COLO668 (cell line): ENCODE data around the gene FBXW10.
"Not testable (repeated sequence)": the region's sequence is repeated elsewhere in the genome, so short reads cannot be mapped to it uniquely, and the experiment has no call there.

Experiments
- DNase-seq: peaks from one replicate; lab custom pipeline; 2025; ENCODE audit not compliant: unreplicated experiment; lab: John Stamatoyannopoulos, UW

The FBXW10 gene, protein sequence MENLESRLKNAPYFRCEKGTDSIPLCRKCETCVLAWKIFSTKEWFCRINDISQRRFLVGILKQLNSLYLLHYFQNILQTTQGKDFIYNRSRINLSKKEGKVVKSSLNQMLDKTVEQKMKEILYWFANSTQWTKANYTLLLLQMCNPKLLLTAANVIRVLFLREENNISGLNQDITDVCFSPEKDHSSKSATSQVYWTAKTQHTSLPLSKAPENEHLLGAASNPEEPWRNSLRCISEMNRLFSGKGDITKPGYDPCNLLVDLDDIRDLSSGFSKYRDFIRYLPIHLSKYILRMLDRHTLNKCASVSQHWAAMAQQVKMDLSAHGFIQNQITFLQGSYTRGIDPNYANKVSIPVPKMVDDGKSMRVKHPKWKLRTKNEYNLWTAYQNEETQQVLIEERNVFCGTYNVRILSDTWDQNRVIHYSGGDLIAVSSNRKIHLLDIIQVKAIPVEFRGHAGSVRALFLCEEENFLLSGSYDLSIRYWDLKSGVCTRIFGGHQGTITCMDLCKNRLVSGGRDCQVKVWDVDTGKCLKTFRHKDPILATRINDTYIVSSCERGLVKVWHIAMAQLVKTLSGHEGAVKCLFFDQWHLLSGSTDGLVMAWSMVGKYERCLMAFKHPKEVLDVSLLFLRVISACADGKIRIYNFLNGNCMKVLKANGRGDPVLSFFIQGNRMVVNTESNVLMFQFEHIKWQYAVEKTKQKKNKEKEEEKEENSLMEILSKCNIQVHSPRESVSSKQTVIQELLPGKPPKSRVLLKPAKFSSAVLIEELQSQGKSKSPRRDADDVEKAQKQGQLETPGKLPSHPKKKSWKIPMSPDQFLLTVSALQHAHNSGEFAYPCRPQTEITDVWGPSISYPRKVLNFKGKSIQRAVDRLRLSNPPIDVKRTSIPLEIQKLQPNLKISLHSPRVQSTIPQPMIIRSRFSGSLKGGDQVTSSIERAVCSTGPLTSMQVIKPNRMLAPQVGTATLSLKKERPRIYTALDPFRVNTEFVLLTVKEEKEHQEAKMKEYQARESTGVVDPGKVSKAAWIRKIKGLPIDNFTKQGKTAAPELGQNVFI

DNA sequence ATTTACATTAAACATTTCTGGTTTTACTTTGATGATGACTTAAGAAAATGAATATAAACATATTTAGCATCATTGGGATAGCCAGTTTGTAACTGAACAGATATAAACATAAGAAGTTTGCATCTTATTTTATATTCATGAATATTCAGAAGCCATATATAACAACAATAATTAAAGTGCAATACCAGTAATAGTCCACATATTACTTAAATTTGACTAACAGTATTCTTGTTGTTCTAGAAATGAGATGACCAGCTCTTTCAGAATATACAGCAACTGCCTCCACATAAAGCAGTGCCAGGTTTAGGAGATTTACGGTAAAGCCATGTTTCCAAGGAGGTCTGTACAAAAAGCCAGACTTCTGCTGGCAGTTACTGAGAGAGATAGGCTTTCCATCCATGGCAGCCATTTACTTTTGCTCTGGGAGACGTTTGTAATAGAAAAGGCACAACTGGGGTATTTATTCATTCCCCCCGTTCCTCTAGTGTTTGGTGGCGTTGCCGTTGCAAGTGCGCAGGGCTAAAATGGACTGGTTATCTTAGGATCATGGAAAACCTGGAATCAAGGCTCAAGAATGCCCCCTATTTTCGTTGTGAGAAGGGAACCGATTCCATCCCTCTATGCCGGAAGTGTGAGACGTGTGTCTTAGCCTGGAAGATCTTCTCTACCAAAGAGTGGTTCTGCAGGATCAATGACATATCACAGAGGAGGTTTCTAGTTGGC, at the start of gene FBXW10:
Gene FBXW10 (plus strand): TSS at position 356 of the 723 bp plus-strand sequence. CDS start 191 bp downstream, at position 547.
- not testable (repeated sequence) for DNase-seq

DNA sequence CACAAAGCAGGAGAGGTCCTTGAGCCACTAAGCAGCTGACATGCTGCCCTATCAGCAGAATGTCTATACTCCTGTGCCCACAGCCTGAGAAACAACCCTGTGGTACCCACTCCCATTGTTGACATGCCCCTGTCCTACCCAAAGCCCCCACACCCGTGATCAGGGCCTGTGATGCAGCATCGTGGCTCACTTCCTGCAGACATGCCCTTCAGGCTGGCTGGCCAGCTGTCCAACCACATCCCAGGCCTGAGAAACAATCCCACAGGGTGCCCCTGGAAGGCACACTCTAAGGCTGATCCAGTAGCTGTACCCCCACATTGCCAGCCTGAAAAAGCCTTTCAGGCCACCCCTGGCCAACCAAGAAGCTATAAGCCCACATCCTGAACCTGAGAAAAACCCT, 48.7 kb upstream of the FBXW10 start:
- not testable (repeated sequence) for DNase-seq

DNA sequence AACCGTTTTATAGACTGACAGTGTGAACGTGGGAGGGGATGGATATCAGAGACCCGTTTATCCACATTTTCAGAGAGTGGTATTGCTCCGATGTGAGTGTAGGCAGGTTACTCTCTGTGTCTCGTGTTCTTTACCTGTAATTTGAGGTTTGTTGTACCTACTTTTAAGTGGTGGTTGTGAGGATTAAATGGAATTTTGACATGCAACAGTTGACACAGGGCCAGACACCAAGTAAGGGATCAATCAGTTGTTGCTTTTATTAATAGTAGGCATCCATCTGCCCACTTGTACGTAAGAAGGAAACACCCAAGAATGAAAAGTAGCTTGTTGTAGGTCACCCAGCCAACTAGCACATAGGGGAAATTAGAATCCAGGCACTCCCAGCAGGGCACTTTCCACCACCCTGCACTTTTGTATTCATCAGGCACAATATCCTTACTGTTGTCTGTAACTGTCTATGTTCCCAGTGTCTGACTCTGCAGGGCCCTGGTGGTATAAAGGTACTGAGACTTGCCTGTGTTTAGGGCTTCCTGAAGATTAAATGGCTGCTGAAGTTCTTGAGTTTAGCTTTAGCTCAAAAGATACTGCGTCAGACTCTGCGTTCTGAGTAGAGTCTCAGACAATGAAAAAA, 45.3 kb upstream of the FBXW10 start:
- not testable (repeated sequence) for DNase-seq

DNA sequence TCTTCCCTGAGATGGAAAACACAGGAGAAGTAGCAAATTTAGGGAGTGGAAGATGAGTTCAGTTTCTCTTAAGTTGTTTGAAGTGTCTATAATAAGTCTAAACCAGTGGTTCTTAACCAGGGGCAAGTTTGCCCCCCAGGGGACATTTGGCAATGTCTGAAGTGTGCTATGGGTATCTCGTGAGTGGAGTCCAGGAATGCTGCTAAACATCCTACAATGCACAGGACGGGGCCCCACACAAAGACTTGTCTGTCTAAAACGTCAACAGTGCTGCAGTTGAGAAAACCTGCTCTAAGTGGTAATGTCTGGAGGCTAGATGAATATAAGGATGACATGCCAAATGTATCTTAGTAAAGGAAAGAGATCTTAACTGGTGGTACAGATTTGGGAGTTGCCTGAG, 37.9 kb upstream of the FBXW10 start:
- DNase-seq, result not testable (repeated sequence)

DNA sequence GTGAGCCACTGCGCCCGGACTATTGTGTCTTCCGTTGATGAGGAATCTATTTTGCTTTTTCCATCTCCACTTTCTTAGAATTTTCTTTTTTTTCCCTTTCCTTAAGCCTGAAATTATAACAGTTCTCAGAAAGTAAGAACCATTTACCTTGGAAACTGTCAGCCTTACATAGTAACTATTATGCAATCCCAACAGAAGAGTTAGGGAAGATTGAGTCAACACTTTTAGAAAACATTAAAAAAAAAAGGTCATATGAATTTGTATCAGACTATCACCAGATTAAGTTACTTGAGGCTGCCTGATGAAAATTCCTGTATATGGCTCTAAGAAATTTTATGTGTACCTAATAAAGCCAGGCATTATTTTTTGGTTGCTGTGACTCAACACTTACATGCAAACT, 35.6 kb upstream of the FBXW10 start:
- not testable (repeated sequence) for DNase-seq

DNA sequence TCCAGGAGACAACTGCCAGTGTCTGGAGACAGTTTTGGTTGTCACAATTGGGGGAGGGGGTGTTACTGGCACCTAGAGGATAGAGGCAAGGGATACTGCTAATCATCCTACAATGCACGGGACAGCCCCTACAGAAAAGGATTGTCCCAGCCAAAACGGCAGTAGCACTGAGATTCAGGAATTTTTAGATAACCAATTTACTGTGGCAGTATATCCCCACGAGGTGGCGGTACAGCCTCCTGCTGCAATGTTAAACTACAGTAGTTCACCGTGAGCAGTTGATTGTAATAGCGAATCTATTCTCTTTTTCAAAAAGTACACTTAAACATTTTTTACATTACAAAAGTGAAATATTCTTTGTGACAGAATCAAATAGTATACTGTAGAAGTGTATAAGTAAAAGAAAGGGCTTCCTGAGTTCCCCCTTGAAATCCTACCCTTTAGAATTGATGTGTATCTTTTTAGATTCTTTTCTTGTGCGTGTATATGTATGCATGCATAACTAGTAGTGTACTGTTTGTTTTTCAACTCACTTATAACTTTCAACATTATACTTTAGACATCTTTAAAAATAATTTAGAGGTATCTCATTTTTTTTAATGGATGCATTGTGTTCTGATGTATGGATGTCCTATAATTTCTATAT, 31.4 kb upstream of the FBXW10 start:
- DNase-seq, result peak; percentile 40

DNA sequence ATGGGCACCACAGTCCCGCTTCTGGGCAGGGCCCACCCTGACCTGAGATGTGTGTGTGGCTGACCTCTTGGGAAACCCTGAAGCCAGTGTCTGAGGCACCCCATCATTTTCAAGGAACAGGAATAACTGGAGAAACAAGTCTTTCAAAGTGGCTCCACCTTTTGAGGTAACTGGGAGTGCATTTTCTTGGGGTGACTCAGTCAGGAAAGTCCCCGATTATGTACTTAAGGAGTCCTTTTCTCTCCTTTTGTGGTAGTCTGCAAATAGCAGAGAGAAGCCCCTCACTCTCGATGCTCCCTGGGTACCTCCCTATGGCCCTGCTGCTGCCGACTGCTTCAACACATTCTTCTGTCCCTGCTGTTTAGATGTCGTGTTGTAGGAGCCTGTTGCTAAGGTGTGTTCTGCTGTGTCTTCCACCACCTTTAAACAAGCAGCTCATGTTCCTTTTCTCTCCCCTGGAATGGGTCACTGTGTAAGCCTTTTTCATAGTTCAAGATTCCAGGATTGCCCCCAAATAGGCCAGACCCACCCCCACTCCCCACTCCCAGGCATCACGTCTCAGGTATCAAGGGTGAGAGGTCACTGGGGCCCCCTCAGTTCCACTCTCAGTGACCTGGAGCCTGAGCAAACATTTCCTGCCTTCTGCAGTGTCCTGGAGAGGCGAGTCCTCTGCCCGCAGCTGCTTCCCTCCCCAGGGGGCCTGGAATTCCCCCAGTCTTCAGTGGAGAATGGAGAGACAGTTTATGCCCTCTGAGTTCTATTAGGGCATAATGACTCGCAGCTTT, 25.0 kb upstream of the FBXW10 start:
- DNase-seq, result peak; percentile 60

DNA sequence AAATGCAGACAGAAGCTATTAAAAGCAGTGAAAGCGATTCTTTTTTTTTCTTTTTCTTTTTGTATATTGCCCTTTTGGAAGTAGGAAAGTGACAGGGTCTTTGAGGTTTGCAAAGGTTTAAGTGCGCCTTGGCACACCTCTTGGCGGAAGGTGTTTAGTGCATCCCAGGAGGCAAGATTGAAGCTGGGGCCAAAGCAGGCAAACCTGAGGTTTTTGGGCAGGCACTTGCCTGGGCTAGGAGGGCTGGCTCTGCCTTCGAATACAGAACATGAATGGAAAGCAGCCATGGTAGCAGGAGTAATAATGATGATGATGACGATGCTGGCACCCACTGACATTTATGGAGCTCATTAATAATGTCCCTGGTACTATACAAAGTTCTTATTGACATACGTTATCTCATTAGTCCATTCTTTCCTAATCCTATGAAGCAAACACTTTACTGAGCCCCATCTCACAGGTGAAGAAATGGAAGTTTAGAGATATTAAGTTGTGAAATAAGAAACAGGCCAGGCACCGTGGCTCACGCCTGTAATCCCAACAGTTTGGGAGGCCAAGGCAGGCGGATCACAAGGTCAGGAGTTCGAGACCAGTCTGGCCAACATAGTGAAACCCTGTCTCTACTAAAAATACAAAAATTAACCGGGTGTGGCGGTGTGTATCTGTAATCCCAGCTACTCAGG, 24.3 kb upstream of the FBXW10 start:
- not testable (repeated sequence) for DNase-seq

DNA sequence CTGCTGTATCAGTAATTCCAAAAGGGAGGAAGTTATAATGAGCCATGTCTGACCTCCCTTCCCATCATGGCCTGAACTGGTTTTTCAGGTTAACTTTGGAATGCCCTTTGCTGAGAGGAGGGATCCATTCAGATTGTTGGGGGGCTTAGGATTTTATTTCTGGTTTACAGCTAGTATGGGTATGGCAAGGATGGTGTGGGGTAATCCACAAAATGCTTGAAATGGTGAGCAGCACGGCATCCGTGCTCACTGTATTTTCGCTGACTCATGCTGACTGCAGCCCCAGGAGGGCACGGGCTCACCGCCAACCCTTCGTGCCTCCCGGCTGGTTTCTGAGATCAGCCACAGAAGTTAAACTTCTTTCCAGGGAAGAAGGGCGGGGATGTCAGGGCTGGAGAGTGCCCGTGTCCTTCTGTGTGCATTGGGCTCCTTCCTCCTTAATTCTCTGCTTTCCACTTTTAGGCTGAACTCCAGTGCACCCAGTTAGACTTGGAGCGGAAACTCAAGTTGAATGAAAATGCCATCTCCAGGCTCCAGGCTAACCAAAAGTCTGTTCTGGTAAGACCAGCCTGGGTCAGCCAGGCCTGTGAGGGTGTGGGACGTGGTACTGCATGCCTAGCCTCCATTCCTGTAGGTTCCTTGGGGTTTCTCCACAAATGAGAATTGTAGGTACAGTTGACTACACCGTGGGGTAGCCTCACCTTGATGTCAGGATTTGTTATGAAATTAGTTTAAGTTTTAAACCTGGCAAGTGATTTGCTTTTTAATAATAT, 21.9 kb upstream of the FBXW10 start:
- not testable (repeated sequence) for DNase-seq

DNA sequence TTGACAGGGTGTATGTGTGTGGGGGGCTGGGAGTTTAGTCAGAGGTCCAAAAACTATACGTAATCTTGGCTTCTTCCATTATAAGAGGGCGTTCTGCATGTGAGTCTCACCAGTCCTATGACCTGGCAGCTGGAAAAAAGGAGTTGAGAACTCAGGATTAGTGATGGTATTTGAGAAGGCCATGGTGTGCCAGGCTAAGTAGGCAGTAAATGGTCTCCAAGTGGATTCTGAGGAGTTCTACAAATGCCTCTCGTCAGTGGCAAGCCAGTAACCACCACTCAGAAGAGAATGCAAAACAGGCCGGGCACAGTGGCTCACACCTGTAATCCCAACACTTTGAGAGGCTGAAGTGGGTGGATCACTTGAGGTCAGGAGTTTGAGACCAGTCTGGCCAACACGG, 21.2 kb upstream of the FBXW10 start:
- DNase-seq, result not testable (repeated sequence)

DNA sequence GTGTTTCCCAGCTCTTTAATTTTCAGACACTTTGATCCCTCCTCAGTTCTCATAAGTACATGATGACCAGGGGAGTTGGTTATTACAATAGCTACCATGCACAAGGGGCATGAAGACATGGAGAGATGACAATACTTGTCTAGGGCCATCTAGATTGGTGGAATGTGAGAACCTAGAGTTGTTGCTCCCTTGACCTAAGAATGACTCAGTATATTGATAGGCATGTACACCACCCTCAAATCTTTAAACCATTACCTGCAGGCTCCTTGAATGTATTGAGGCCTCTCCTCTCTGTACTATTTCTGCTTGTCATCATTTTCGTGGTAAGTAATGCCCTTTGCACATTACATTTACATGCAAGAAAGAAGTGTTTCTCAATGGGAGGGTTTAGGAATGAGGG, 20.3 kb upstream of the FBXW10 start:
- not testable (repeated sequence) for DNase-seq

DNA sequence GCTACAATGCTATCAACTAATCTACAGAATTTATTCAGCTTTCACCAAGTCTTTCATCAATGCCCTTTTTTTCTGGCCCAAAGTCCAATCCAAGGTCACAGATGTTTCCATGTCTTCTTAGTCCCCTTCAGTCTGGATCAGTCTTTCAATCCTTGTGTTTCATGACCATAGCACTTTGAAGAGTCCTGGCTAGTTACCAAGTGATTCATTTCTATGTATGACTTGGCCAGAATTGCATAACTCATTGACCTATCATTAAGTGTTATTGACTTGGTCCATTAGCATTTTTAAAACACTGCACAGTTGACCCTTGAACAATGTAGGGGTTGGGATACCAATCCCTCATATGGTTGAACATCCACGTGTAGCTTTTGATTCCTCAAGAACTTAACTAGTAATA, 11.4 kb upstream of the FBXW10 start:
- DNase-seq, result not testable (repeated sequence)

DNA sequence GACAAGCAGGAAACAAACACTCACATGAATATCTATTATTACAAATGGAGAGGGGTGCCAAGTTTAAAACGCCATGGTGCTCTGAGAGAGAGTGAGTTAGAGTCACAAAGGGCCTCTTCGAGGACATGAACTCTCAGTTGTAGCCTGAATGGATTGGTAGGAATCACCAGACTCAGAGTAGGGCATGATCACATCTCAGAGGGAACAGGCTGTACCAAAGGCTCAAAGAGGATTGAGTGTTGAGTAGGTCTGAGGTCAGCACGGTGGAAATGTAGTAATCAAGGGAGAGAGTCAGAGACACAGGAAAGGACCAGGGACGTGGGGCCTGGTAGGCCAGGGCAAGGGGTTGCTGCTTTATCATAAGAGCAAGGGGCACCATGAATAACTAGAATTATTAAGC, 10.5 kb upstream of the FBXW10 start:
- DNase-seq, result not testable (repeated sequence)

DNA sequence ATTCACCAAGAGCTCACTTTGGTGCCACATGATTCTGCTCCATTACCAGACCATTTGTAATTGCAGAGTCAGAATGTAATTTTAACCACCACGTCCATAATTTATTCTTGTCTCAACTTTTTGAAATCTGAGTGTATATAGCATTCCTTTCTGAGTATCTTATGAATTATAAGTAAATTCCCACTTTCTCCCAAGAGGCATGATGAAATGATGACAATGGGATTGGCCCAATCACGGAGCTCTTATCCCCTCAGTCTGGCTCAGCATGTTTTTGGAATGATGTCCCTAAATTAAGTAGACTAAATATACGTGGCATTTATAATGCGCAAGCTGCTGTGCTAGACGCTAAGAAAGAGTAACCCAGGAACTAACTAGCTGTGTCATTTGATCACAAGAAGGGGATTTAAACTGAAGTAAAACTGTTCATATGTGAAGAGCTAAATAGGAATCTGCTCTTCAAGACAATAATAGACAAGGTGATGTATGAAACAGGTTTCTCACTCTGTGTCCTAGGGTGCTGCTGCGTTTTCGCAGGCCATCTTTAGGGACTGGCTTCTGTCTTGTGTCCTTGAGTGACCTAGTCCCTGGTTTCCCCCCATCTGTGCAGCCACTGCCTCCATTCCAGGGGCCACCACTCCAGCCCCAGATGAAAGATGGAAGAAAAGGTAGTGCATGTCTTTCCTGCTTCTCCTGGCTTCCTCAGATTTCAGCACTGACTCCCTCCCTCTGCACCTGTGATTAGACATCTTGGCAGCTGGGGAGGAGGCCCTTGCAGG, 4.0 kb upstream of the FBXW10 start:
- not testable (repeated sequence) for DNase-seq

DNA sequence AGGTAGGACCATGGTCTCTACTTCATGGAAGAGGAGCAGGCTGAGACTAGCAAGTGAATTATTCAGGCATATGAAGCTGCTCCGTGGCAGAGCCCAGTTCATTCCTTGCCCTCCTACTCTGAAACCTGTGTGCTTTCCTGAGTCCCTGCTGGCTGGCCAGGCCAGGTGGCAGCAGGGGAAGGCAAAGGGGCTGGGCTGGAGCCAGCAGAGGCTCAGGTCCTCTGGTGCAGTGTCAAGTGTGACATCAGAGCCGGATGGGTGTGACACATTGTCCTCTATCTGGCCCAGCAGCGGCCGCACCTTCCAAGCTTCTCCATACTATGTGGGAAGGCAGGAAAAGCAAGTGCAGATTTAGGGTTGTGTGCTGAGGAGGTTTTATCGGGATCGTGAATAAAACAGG, 2.6 kb upstream of the FBXW10 start:
- DNase-seq, result not testable (repeated sequence)

DNA sequence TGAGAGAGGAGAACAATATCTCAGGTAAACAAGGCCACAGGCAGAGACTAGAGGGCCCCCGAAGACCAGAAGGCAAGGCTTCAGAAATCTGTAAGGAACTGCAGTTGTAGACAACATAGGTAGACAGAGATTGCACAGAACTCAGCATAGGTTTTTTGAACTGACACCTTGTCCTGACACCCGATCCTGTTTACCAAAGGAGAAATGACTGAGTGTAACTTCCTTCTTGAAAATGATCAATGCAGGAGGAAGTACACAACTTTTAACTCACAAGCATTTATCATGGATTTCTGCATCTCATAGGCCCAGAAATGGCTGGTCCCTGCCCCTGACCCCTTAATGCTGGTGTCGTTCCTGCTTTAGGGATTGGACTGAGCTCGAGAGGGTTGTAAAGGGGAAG, 872 bp downstream of the FBXW10 start:
- DNase-seq, result not testable (repeated sequence)

DNA sequence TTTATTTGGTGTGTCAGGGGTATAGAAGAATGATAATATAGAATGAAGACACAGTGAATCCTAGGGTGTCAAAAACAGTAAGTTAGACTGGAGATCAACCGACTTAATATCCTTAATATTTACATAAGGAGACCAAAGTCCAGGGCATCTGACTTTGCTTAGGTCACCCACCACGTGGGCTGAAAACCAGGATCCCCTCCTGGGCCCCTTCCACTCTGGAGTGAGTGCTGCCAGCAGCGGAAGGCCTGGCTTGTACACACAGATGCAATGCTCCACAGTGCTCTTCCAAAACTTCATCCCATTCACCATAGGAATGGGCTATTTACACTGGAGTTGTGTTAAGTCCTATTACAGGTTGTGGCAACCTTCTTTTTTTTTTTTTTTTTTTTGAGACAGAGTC, 2.7 kb downstream of the FBXW10 start:
- DNase-seq, result not testable (repeated sequence)
